Left ventricle myocardium superior (tissue), 1 donor: ENCODE results near the gene TRIM67. TPM values are rescaled to one million over a fixed set of nuclear protein-coding genes. Genes with fewer than 3 reads are reported as not detected.

ENCODE experiments used
- ATAC-seq: fragments of 200-7000 bp; cut with Tn5 transposase; one replicate; pipeline ENCODE4 v1.9.1; 2020; ENCODE audit warnings: mild to moderate bottlenecking, moderate library complexity
- DNase-seq: peaks from one replicate; pipeline ENCODE4 v3.0.0-alpha.2; 2020
- intact Hi-C: fragments of 100-400 bp; cut with micrococcal nuclease; formaldehyde crosslinking; loops from one replicate; pipeline ENCODE4 v1.11.0; 2022
- total RNA-seq: library from RNA; stranded (reverse); fragmentation: NEBNext Ultra II Directional; extraction: Animal tissue kit (Norgen Biotek cat#: 25700); gene quantifications from one replicate; pipeline ENCODE4 v1.2.1, GENCODE V29; 2021
- donor health status: DM: no; HTN: yes; CAD: no; lungs with severe emphysema.

TRIM67 gene
- total RNA-seq, 1 donor from 2014 or later, result not detected

GRCh38 chr1:231242516-231243198 lies 80.8 kb downstream of the TRIM67 start:
- DNase-seq (no peak), ATAC-seq (no peak)
- intact Hi-C loops, result no loop called here

- ATAC-seq, result no peak
- DNase-seq, result no peak
- intact Hi-C loops, result no loop called here
Measured at GRCh38 chr1:231248778-231249177, 86.9 kb downstream of the TRIM67 start.

GRCh38 chr1:231252336-231252735 lies 90.5 kb downstream of the TRIM67 start:
- DNase-seq, result no peak
- intact Hi-C loops, result no loop called here
- no peak for ATAC-seq

- intact Hi-C loops, result no loop called here
- no peak for ATAC-seq
Measured at GRCh38 chr1:231260351-231260750, 98.5 kb downstream of the TRIM67 start.

GRCh38 chr1:231264642-231265041 lies 102.8 kb downstream of the TRIM67 start:
- ATAC-seq (no peak), DNase-seq (no peak)
- intact Hi-C loops, result no loop called here

More at GRCh38 chr1:231260351-231260750, 98.5 kb downstream of the TRIM67 start:
- DNase-seq, result no peak

- DNase-seq (no peak), ATAC-seq (no peak)
- intact Hi-C loops, result no loop called here
Measured at GRCh38 chr1:231265379-231265778, 103.5 kb downstream of the TRIM67 start.

- DNase-seq (no peak), ATAC-seq (no peak)
- intact Hi-C loops, result no loop called here
Measured at GRCh38 chr1:231266811-231267322, 105.0 kb downstream of the TRIM67 start.

Other genes starting within 250 kb of the TRIM67 start
- gene TTC13, start 183.2 kb upstream of the TRIM67 start, total RNA-seq, result 6.2 TPM
- gene ARV1, start 183.0 kb upstream of the TRIM67 start, total RNA-seq, result 20.4 TPM
- gene FAM89A, start 121.8 kb upstream of the TRIM67 start, total RNA-seq, result 8.6 TPM
- gene GNPAT, start 79.2 kb downstream of the TRIM67 start, total RNA-seq, result 62.2 TPM
- gene EXOC8, start 175.8 kb downstream of the TRIM67 start, total RNA-seq, result 11.1 TPM
- gene SPRTN, start 176.2 kb downstream of the TRIM67 start, total RNA-seq, result 6.6 TPM